ENCODE results near the gene RXRA. TPM values are rescaled to one million over a fixed set of nuclear protein-coding genes. Genes with fewer than 3 reads are reported as not detected.

RXRA gene
- total and polyA plus RNA-seq, 2 of the 13 experiments (the other 11 are each of a cell fraction or from before 2014, with no cell fraction given) = 18.9 to 29.2 TPM

DNA sequence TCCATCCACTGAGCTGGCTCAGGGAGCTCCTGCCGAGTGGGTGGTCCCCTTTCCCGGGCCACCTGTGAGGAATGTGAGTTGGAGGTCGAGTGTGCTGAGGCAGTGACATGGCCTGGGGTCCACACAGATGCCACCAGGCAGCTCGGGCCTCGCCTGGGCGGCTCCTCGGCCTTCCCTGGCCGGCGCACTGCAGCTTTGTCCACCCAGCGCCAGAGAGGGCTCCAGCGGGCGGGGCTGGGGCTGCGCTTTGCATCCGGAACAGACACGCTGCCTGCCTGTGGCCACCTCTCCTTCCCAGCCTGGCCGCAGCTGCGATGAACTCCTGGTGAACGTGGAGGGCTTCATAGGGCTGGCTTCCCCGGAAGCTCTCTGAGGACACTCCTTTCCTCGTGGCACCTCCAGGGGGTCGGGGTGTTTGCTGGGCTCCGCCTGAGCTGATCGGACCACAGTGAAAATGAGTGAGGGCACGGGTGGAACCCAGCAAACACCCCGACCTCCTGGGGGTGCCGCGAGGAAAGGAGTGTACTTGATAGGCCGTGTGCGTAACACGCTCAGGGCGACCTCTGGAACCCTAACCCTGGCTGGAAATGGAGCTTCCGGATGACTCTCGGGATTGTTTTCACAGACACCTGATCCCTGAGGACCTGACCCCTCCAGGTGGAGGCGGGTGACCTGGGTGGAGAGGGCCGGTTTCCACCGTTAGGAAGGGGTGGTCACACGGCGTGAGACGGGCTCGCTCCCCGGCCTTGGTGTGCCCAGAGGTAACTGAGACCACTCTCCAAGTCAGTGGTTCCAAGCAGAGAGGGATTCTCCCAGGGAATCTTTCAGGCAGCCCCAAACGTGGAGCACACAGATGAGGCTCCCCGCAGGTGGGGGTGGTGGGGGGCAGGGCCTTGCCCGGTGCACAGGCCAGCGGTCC is 31.8 kb upstream of the RXRA start (continued):
- TF ChIP-seq TCF12 (IDR thresholded peaks at IDR 0.05) (no peak), TCF12 (CRISPR knock-in tag; IDR thresholded peaks at IDR 0.05) (0 out of 2 replicates have a peak, but pooled peaks have one; percentile 34), ZFX (CRISPR knock-in tag; IDR thresholded peaks at IDR 0.05; ENCODE audit: low read depth) (peak; percentile 57), HNRNPL (IDR thresholded peaks at IDR 0.05; ENCODE audit: low read depth, low read length) (0 out of 2 replicates have a peak, but pooled peaks have one; percentile 12), ZNF891 (CRISPR knock-in tag; IDR thresholded peaks at IDR 0.05) (peak; percentile 30; the same call in 1 of the 2 replicates), ZNF350 (CRISPR knock-in tag; IDR thresholded peaks at IDR 0.05; ENCODE audit: borderline replicate concordance, low read depth) (0 out of 2 replicates have a peak, but pooled peaks have one; percentile 43), KLF16 (CRISPR knock-in tag; IDR thresholded peaks at IDR 0.05) (0 out of 4 replicates have a peak, but pooled peaks of 1 of the 2 experiments have one; percentile 19), HIVEP1 (CRISPR knock-in tag; IDR thresholded peaks at IDR 0.05) (0 out of 2 replicates have a peak, but pooled peaks have one; percentile 30), GABPB1 (CRISPR knock-in tag; IDR thresholded peaks at IDR 0.05) (peak; percentile 56; the same call in 1 of the 2 replicates)
- TF ChIP-seq, protein P1, sequence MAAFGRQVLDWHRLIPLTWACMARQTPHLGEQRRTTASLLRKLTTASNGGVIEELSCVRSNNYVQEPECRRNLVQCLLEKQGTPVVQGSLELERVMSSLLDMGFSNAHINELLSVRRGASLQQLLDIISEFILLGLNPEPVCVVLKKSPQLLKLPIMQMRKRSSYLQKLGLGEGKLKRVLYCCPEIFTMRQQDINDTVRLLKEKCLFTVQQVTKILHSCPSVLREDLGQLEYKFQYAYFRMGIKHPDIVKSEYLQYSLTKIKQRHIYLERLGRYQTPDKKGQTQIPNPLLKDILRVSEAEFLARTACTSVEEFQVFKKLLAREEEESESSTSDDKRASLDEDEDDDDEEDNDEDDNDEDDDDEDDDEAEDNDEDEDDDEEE (CRISPR knock-in tag; IDR thresholded peaks at IDR 0.05) = 0 out of 2 replicates have a peak, but pooled peaks have one; percentile 44
